Adrenal gland (tissue), 12 donors: Measurements from ENCODE around the gene PNPLA1. TPM values are rescaled to one million over a fixed set of nuclear protein-coding genes. Genes with fewer than 3 reads are reported as not detected.

Source experiments
- DNase-seq, 7 donors: peaks; one replicate each; pipeline ENCODE4 v3.0.0-alpha.2; 2019 to 2020
- H3K27ac ChIP-seq, 5 donors: fragments of 200-600 bp; sonication (generic) in 4 of 5; 1 replicate in 3 of 5; 2 replicates in 2 of 5; pipeline versions ENCODE4 v1.5.1 to v1.8.0; 2016 to 2020; ENCODE audit warnings: mild to moderate bottlenecking in 1 of 5
- H3K27me3 ChIP-seq: fragments of 200-600 bp; 2 replicates; pipeline ENCODE4 v1.8.0; 2021
- H3K36me3 ChIP-seq, 2 donors: fragments of 200-600 bp; replicated peaks in 1 of 2; 1 replicate in 1 of 2; 2 replicates in 1 of 2; pipeline versions ENCODE4 v1.5.1 to v1.8.0; 2018 to 2022
- H3K4me1 ChIP-seq, 2 donors: fragments of 200-600 bp; replicated peaks in 1 of 2; 1 replicate in 1 of 2; 2 replicates in 1 of 2; pipeline versions ENCODE4 v1.5.1 to v1.8.0; 2018 to 2021
- H3K4me3 ChIP-seq, 4 donors: fragments of 200-600 bp; sonication (generic) in 3 of 4; one replicate each; pipeline ENCODE4 v1.5.1; 2016 to 2018
- H3K9me3 ChIP-seq, 3 donors: fragments of 200-600 bp; sonication (generic) in 1 of 3; replicated peaks in 1 of 3; 1 replicate in 2 of 3; 2 replicates in 1 of 3; pipeline versions ENCODE4 v1.5.1 to v1.8.0; 2016 to 2021
- CTCF ChIP-seq, 6 experiments: fragments of 450-650 bp in 4 of 6; fragments of 200-600 bp in 2 of 6; sonication (generic) in 1 of 6; IDR thresholded peaks; 1 replicate in 5 of 6; 2 replicates in 1 of 6; pipeline versions ENCODE4 v1.5.1 to v1.8.0; 2016 to 2021; ENCODE audit warnings: antibody characterized with exemption in 6 of 6, mild to moderate bottlenecking in 2 of 6, moderate library complexity in 1 of 6
- POLR2A ChIP-seq, 2 donors: fragments of 450-650 bp; IDR thresholded peaks; one replicate each; pipeline ENCODE4 v1.6.1; 2017; ENCODE audit warnings: antibody characterized with exemption in 2 of 2, mild to moderate bottlenecking in 2 of 2, moderate library complexity in 1 of 2
- WGBS, 4 donors: extraction: QIAGEN DNeasy Blood & Tissue Kit in 2 of 4; methylation state at CpG; one replicate each; pipeline versions ENCODE4 v1.1.5 to v1.1.7; 2013 to 2017; 5-methylcytosine and 5-hydroxymethylcytosine counted together
- intact Hi-C, 2 donors: fragments of 100-400 bp; cut with DNase I; formaldehyde crosslinking; loops; one replicate each; pipeline versions ENCODE4 v1.14.1 to v1.15.0; 2022 to 2023
- polyA plus RNA-seq, 3 donors: library from polyadenylated mRNA; stranded (reverse); fragments of 200-250 nt in 2 of 3; fragments of 350-450 nt in 1 of 3; fragmentation: Illumina TruSeq in 1 of 3; extraction: RNeasy Lipid Tissue Mini Kit (QIAGEN cat#74804) in 1 of 3; gene quantifications; one replicate each; pipeline ENCODE4 v1.2.3, GENCODE V29; 2013 to 2014
- total RNA-seq, 9 donors: library from RNA; depleted of rRNA in 4 of 9; stranded (reverse); fragments of >200 nt in 4 of 9; fragments of 120-200 nt in 1 of 9; fragmentation: NEBNext Ultra II Directional in 1 of 9; extraction: Animal tissue kit (Norgen Biotek cat#: 25700) in 1 of 9; gene quantifications; one replicate each; pipeline versions ENCODE4 v1.1.0 to v1.2.4, GENCODE V29; 2013 to 2023
- donor health status: healthy with polysubstance abuse.
- donor health status: Bipolar disorder and iron deficiency.
- donor health status: DM: yes; HTN: yes; CAD: no.
- donor health status: DM: no; HTN: no; CAD: no.
- donor health status: DM: no; HTN: no; CAD: no.
- donor health status: DM: yes; HTN: yes; CAD: no.

PNPLA1 gene
- total and polyA plus RNA-seq, 12 donors: 0.11 to 1.6 (median 0.29) TPM; not detected in 6

GRCh38 chr6:36222924-36223323, 46.9 kb upstream of the PNPLA1 start:
- no peak for DNase-seq
- no peak overlapping the region for H3K4me3 ChIP-seq
- H3K27ac ChIP-seq: no peak overlapping the region
- H3K9me3 ChIP-seq: no peaks in the 10 kb centered on the region
- peaks cover 20 to 50% of the 10 kb centered on the region in 2 donors for H3K4me1 ChIP-seq
- TF ChIP-seq POLR2A (IDR thresholded peaks at IDR 0.05) (no peak), CTCF (IDR thresholded peaks at IDR 0.05) (no peak)
- H3K36me3 ChIP-seq: peaks cover 0 to 68% of the 10 kb centered on the region in 2 donors
- no peaks in the 10 kb centered on the region for H3K27me3 ChIP-seq
- WGBS, 4 donors: 58 to 66% (median 61%) methylated on average over 4 of the region's 4 CpGs
- intact Hi-C loops: no loop called here

- Histone ChIP-seq H3K27me3 (no peaks in the 10 kb centered on the region), H3K27ac (no peak overlapping the region), H3K9me3 (no peaks in the 10 kb centered on the region), H3K4me3 (no peak overlapping the region), H3K4me1 (peaks cover 20 to 51% of the 10 kb centered on the region in 2 donors), H3K36me3 (peaks cover 0 to 68% of the 10 kb centered on the region in 2 donors)
- no peak for TF ChIP-seq CTCF (IDR thresholded peaks at IDR 0.05)
- no peak for TF ChIP-seq POLR2A (IDR thresholded peaks at IDR 0.05)
- no peak for DNase-seq
- intact Hi-C loops: no loop called here
- WGBS, 4 donors: 94 to 100% (median 96%) methylated on average over 1 of the region's 1 CpG
These were observed 46.2 kb upstream of the PNPLA1 start for GRCh38 chr6:36223706-36224105.

GRCh38 chr6:36224918-36225461, 44.9 kb upstream of the PNPLA1 start:
- intact Hi-C loops: no loop called here
- peaks cover 0 to 70% of the 10 kb centered on the region in 2 donors for H3K36me3 ChIP-seq
- WGBS, 4 donors: 28 to 65% (median 43%) methylated on average over 4 to 5 of the region's 5 CpGs

GRCh38 chr6:36226438-36227047, 43.3 kb upstream of the PNPLA1 start:
- Histone ChIP-seq H3K4me3 (no peak overlapping the region), H3K27me3 (no peaks in the 10 kb centered on the region), H3K9me3 (no peaks in the 10 kb centered on the region), H3K36me3 (peaks cover 0 to 83% of the 10 kb centered on the region in 2 donors), H3K4me1 (peaks cover 14 to 40% of the 10 kb centered on the region in 2 donors), H3K27ac (no peak overlapping the region)
- DNase-seq: no peak
- TF ChIP-seq CTCF (IDR thresholded peaks at IDR 0.05) (no peak), POLR2A (IDR thresholded peaks at IDR 0.05) (no peak)
- intact Hi-C loops: no loop called here
- 89 to 91% (median 89%) methylated on average over 4 of the region's 4 CpGs for WGBS, 4 donors

More at GRCh38 chr6:36224918-36225461, 44.9 kb upstream of the PNPLA1 start:
- H3K27me3 ChIP-seq: no peaks in the 10 kb centered on the region
- H3K4me3 ChIP-seq: no peak overlapping the region
- no peak for TF ChIP-seq CTCF (IDR thresholded peaks at IDR 0.05)
- TF ChIP-seq POLR2A (IDR thresholded peaks at IDR 0.05): no peak
- H3K9me3 ChIP-seq: no peaks in the 10 kb centered on the region
- peak; percentile 45 to 66 (median 53) for DNase-seq
- peaks cover 14 to 49% of the 10 kb centered on the region in 2 donors for H3K4me1 ChIP-seq
- peak overlapping the region in 3 of 5 donors; percentile 27 to 53 (median 51) for H3K27ac ChIP-seq
